ENCODE measurements around the gene GPC5.
"Not testable (repeated sequence)": the region's sequence is repeated elsewhere in the genome, so short reads cannot be mapped to it uniquely, and the experiment has no call there.

GPC5 gene

GRCh38 chr13:91398413-91399188 is at the start of gene GPC5:
Gene GPC5 (plus strand): TSS chr13:91398621.
- DNase-seq (peak; percentile 84), ATAC-seq (peak; percentile 99)
- H3K36me3 Mint-ChIP-seq (ENCODE audit: low read depth): no peaks in the 10 kb centered on the region
- no peak within 1 kb of the TSS for H3K27ac Mint-ChIP-seq
- peaks cover 15% of the 10 kb centered on the region for H3K4me1 Mint-ChIP-seq
- H3K9me3 Mint-ChIP-seq: no peaks in the 10 kb centered on the region
- H3K27me3 Mint-ChIP-seq: peaks cover 75% of the 10 kb centered on the region
- H3K4me3 Mint-ChIP-seq: peak within 1 kb of the TSS; percentile 77

DNA sequence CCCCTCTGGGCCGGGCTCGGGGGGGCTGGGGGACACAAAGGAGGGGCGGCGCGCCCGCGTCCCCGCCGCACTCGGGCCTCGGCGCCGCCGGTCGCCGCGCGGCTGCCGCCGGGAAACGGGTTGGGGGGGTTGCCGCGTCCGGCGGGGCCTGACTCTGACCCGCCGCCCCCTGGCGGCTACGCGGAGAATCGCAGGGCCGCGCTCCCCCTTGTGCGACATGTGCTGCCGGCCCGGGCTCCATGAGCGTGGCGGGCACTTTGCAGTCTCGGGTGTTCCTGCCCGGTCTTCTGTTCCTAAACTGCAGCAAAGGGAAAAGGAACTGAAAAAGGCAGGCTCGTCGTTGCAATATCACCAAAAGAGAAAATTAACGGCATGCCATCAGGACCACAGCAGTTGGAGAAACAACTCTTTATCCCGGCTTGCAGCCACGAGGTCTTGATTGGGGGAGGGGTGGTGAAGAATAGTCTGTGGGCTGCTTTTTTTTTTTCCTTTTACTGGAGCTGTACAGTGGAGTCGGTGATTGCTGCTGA is 49.5 kb upstream of the GPC5 start:
- Mint-ChIP-seq H3K4me1 (peaks cover 73% of the 10 kb centered on the region), H3K27ac (peak overlapping the region; percentile 99), H3K36me3 (ENCODE audit: low read depth) (peaks cover 49% of the 10 kb centered on the region), H3K9me3 (no peaks in the 10 kb centered on the region), H3K4me3 (peak overlapping the region; percentile 99), H3K27me3 (no peaks in the 10 kb centered on the region)
- DNase-seq: peak; percentile 94
- peak; percentile 48 for ATAC-seq

GRCh38 chr13:91349992-91350911 is 48.2 kb upstream of the GPC5 start:
- H3K9me3 Mint-ChIP-seq: no peaks in the 10 kb centered on the region
- H3K4me3 Mint-ChIP-seq: peak overlapping the region; percentile 99
- no peak for DNase-seq
- H3K27ac Mint-ChIP-seq: peak overlapping the region; percentile 99
- no peak for ATAC-seq
- no peaks in the 10 kb centered on the region for H3K27me3 Mint-ChIP-seq
- peaks cover 62% of the 10 kb centered on the region for H3K36me3 Mint-ChIP-seq (ENCODE audit: low read depth)
- peaks cover 68% of the 10 kb centered on the region for H3K4me1 Mint-ChIP-seq

DNA sequence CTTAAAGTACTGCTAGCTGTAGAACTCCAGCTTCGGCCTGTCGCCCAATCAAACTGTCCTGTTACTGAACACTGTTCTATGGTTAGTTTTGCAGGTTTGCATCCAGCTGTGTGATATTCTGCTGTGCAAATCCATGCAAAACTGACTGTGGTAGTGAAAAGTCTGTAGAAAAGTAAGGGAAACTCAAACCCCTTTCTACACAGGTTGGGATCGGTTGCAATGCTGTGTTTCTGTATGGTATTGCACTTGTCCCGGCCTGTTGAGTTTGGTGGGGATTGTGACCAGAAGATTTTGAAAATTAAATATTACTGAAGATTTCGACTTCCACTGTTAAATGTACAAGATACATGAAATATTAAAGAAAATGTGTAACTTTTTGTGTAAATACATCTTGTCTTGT is 47.3 kb upstream of the GPC5 start:
- DNase-seq (no peak), ATAC-seq (no peak)
- peaks cover 70% of the 10 kb centered on the region for H3K36me3 Mint-ChIP-seq (ENCODE audit: low read depth)
- peak overlapping the region; percentile 99 for H3K4me3 Mint-ChIP-seq
- peaks cover 60% of the 10 kb centered on the region for H3K4me1 Mint-ChIP-seq
- no peaks in the 10 kb centered on the region for H3K9me3 Mint-ChIP-seq
- H3K27ac Mint-ChIP-seq: peak overlapping the region; percentile 99
- no peaks in the 10 kb centered on the region for H3K27me3 Mint-ChIP-seq

GRCh38 chr13:91351980-91352379 is 46.4 kb upstream of the GPC5 start:
- peaks cover 55% of the 10 kb centered on the region for H3K4me1 Mint-ChIP-seq
- H3K36me3 Mint-ChIP-seq (ENCODE audit: low read depth): peaks cover 79% of the 10 kb centered on the region
- H3K4me3 Mint-ChIP-seq: peak overlapping the region; percentile 99
- no peak for ATAC-seq
- peak overlapping the region; percentile 99 for H3K27ac Mint-ChIP-seq
- no peaks in the 10 kb centered on the region for H3K27me3 Mint-ChIP-seq
- DNase-seq: no peak
- no peaks in the 10 kb centered on the region for H3K9me3 Mint-ChIP-seq

GRCh38 chr13:91352891-91353290 is 45.5 kb upstream of the GPC5 start:
- peak overlapping the region; percentile 99 for H3K4me3 Mint-ChIP-seq
- not testable (repeated sequence) for H3K9me3 Mint-ChIP-seq, H3K27me3 Mint-ChIP-seq, DNase-seq, ATAC-seq
- peaks cover 53% of the 10 kb centered on the region for H3K4me1 Mint-ChIP-seq
- peaks cover 88% of the 10 kb centered on the region for H3K36me3 Mint-ChIP-seq (ENCODE audit: low read depth)
- peak overlapping the region; percentile 59 for H3K27ac Mint-ChIP-seq

DNA sequence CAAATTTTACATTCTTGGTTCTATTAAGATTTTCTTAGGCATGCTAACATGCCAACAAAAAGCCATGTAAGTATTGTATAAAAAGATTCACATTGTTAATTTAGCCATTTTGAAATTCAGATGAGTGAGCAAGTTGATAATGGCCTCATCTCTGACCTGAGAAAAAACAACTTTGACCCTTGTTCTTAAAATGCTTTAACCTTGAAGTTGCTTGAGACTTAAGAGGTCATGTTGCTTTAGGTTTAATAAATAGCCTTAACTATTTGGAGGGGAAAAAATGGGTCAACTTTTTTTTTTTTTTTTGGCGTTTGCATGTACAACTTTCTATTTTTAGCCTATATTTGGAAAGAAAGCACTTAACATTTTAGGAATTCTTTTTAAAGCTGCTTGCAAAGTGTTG is 44.9 kb upstream of the GPC5 start:
- peak overlapping the region; percentile 59 for H3K27ac Mint-ChIP-seq
- ATAC-seq (no peak), DNase-seq (no peak)
- no peaks in the 10 kb centered on the region for H3K9me3 Mint-ChIP-seq
- peaks cover 93% of the 10 kb centered on the region for H3K36me3 Mint-ChIP-seq (ENCODE audit: low read depth)
- peaks cover 56% of the 10 kb centered on the region for H3K4me1 Mint-ChIP-seq
- H3K4me3 Mint-ChIP-seq: peak overlapping the region; percentile 42
- H3K27me3 Mint-ChIP-seq: no peaks in the 10 kb centered on the region

DNA sequence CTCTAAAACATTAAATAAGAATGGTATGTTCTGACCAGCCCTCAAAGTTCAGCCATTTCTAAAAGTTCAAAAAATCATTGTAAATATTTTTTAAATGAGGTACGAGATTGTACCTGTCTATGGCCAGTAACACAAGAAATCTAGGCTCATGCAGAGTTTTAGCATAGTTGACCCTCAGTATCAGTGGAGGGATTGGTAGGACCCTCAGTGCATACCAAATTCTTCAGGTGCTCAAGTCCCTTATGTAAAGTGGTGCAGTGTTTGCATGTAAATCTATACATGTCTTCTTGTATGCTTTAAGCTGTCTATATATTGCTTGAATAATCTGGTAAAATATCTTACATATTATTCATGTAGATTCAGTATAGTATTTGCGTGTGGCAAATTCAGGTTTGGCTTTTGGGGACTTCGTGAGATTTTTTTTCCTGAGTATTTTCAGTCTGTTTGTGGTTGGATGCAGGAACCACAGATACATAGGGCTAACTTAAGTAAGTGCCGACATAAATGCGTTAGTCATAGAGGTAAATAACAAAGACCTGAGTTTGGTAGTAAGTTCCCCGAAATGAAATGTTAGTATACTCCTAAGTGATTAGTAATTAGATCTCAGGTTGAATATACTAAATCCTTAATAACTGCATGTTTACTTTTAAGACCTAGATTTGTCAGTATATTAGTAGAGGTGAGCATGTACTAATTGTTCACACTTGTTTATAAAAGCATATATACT is 43.2 kb upstream of the GPC5 start:
- DNase-seq (no peak), ATAC-seq (no peak)
- H3K4me3 Mint-ChIP-seq: no peak overlapping the region
- H3K36me3 Mint-ChIP-seq (ENCODE audit: low read depth): peaks cover 79% of the 10 kb centered on the region
- H3K27me3 Mint-ChIP-seq: no peaks in the 10 kb centered on the region
- H3K27ac Mint-ChIP-seq: peak overlapping the region; percentile 44
- no peaks in the 10 kb centered on the region for H3K9me3 Mint-ChIP-seq
- H3K4me1 Mint-ChIP-seq: peaks cover 44% of the 10 kb centered on the region

DNA sequence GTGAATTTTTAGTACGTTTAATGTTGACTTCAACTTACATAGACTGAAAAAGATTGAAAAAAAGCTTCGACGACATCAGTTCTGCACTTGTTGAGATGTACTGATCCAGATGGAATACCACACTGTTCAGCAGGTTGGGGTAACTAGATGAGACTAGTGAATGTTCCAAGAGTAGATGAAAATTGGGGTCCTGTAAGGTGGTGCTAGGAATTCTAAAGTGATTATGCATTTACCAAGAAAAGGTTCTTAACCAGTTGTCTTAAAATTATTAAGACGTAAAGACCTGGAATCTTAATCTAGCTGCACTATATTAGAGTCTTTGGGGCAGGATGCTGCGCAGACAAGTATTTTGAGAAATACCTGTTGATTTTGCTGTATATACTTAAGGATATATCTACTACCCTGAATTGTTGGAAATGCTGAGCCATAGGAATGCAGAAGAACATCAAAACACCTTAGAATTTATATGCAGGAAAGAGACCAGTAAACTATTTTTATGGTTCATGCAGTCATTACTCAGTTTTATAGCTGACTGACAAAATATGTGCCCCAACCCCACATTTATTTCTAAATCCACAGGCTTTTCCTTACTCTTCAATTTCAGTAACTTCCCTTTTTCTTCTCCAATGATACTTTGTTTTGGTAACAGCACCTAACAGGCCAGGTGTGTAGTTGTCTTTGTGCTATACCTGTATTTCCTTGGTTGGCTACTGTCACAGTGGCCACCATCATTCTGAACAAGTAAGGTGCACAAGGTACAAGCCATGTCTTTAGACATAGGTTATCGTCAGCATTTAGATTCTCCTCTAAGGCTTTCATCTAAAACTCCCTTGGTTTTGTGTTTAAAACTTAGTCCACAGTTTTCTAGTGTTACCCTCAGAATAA is 42.4 kb upstream of the GPC5 start:
- Mint-ChIP-seq H3K4me1 (peaks cover 35% of the 10 kb centered on the region), H3K27ac (peak overlapping the region; percentile 7), H3K4me3 (no peak overlapping the region), H3K9me3 (no peaks in the 10 kb centered on the region), H3K27me3 (no peaks in the 10 kb centered on the region), H3K36me3 (ENCODE audit: low read depth) (peaks cover 74% of the 10 kb centered on the region)
- DNase-seq (no peak), ATAC-seq (no peak)

GRCh38 chr13:91356919-91357612 is 41.4 kb upstream of the GPC5 start:
- peaks cover 67% of the 10 kb centered on the region for H3K36me3 Mint-ChIP-seq (ENCODE audit: low read depth)
- no peak overlapping the region for H3K4me3 Mint-ChIP-seq
- H3K4me1 Mint-ChIP-seq: peaks cover 25% of the 10 kb centered on the region
- no peaks in the 10 kb centered on the region for H3K27me3 Mint-ChIP-seq
- H3K9me3 Mint-ChIP-seq: no peaks in the 10 kb centered on the region
- no peak for DNase-seq
- peak overlapping the region; percentile 8 for H3K27ac Mint-ChIP-seq
- no peak for ATAC-seq

DNA sequence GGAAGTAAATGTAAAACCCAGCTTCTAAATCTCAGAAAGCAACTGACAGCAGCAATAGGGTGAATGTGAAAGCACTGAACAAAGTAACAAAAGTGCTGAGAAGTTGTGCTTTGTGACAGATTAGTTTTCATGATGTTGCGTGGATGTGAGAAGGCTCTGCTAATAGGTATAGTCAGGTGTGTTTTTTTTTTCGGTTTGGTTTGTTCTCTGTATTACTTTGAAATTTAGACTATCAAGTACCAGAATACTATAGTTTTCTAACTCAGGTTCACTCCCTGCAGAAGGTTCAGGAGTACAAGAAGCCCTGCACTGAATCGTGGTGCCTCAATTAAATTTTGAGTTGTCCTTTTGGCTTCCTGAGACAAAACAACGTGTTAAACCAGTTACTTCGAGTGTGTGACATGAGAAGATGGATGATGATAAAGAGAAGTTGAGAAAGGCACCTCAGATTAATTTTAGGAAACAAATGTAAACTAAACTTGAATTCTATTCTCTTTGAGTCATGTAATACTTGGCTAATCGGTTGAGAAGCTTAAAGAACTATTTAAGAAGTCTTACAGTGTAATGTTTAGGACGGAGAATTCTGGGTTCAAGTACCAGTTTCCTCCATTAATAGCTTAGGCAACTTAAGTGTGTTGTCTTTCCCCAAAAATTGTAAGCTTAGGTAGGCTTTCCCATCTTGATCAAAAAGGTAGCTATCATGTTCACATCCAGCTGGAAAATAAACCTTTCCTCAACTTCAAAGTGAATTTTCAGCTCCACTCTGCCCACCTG is 40.6 kb upstream of the GPC5 start:
- Mint-ChIP-seq H3K27me3 (no peaks in the 10 kb centered on the region), H3K27ac (no peak overlapping the region), H3K9me3 (no peaks in the 10 kb centered on the region), H3K36me3 (ENCODE audit: low read depth) (peaks cover 60% of the 10 kb centered on the region), H3K4me3 (no peak overlapping the region), H3K4me1 (peaks cover 19% of the 10 kb centered on the region)
- DNase-seq: no peak
- no peak for ATAC-seq

- Mint-ChIP-seq H3K4me3 (no peak overlapping the region), H3K27me3 (no peaks in the 10 kb centered on the region), H3K4me1 (peaks cover 15% of the 10 kb centered on the region), H3K27ac (no peak overlapping the region), H3K9me3 (no peaks in the 10 kb centered on the region), H3K36me3 (ENCODE audit: low read depth) (peaks cover 56% of the 10 kb centered on the region)
- ATAC-seq (no peak), DNase-seq (no peak)
Observed at GRCh38 chr13:91358387-91358782, 40.0 kb upstream of the GPC5 start.
